ENCODE results near the gene BPIFB6.

BPIFB6 gene

DNA sequence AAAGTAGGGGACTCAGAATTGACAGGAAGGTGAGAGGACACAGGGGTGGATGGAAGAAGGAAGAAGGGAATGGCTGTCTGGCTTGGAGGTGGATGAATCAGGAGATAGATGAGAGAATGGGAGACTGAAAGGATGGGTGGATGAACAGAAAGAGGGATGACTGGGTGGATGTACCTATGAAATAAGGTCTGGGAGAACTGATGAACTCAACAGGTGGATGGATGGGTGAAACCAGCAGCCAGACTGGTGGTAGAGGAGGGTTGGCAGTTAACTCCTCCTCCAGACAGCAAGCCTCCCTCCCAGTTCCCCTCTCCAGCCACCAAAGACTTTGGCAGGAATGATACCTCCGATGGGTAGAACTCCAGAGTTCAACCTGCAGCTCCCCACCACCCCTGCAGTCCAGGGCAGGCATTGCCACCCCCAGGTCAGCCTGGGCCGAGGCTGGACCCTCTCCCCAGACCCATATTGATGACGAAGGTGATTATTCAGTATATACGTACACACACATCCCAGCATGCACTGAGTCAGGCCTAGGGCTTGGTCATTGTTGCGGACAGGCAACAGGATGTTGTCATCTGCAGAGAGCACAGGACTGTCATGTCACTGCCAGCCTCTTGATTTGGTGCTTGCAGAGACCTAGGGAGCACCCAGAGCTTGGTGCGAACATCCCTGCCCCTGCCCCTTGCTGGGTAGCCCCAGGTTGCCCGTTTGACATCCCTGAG lies 29.2 kb upstream of the BPIFB6 start:
- DNase-seq, result no peak

DNA sequence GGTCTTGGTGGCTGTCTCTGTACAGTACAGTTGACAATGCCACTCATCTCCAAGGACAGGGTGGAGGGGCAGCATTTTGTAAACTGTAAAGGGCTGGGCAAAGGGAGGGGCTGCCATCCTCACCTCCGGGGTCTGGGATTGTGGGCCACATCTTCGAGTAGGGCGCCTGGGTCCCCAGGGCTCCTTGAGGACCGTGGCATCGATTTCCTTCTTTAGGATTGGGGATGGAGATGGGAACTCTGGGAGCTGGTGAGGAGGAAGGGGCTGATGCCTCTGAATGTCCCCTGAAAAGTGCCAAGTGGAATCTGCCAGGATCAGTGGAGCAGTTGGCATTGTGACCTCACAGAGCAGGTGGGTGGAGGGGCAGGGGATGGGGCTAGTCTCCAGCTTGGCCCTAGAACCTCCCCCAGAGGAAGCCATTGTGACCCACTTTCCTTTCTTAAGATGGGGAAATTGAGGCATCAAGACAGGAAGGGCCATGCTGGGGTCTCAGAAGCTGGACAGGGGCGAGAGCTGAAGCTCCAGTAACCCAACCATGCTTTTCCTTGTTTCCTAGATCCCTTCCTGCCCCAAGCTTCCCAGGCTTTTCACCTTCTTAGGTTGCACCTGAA lies 27.2 kb upstream of the BPIFB6 start, which contains the start of gene SUN5:
Gene SUN5, minus strand, starts transcription at position 293 of the 611 bp plus-strand sequence. Its CDS starts 93 bp downstream, at position 200.
- DNase-seq, result no peak

DNA sequence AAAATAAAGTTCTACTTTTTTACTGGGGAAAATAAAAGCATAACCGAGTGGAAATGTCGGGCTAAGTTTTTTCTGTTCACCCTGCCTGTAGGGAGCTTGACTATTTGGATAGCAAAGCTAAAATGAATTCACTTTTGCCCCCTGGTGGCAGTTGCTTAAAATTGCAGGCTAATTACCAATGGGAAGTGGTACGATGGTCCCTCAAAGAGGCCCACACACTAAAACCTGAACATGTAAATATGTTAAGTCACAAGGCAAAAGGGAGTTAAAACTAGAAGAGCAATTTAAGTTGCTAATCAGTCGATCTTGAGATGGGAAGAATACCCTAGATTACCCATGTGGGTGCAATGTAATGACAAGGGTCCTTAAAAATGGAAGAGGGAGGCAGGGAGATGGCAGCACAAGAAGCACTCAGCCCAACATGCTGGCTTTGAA lies 26.3 kb upstream of the BPIFB6 start:
- no peak for DNase-seq

DNA sequence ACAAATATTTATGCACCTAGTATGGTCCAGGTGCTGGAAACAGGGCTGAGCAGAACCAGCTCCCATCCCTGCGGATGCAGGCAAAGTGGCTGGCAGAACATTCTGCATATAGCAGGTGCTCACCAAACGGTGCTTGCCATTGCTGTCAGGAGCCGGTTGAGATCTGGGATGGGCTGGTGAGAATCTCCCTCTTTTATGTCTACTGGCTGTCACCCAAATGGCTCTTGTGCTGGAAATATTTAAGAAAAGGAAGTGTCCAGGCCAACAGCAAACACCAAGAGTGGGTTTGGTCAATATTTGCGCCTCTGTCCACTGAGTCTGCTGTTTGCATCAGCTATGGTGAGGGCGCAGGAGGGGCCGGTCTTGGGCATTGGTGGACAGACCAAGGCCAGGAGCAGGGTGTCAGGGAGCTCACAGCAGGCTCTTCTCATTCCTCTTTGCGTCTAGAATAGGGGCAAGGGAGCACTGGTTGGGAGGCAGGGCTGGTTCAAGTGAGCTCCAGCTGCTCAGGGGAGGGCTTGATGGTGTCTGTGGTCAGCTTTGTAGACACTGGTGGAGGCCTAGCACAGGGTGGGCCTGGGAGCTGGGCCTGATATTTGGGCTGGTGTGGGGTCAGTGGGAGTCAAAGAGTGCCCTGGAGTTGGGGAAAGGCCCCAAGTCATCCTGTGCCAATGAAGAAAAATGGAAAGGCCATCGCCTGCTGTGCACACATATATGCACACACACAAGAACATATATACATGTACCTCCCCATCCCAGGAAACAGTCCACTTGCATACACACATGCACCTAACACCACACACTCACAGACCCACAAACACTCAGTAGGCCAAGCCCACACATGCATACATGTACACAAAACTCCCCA lies 25.3 kb upstream of the BPIFB6 start:
- no peak for DNase-seq

DNA sequence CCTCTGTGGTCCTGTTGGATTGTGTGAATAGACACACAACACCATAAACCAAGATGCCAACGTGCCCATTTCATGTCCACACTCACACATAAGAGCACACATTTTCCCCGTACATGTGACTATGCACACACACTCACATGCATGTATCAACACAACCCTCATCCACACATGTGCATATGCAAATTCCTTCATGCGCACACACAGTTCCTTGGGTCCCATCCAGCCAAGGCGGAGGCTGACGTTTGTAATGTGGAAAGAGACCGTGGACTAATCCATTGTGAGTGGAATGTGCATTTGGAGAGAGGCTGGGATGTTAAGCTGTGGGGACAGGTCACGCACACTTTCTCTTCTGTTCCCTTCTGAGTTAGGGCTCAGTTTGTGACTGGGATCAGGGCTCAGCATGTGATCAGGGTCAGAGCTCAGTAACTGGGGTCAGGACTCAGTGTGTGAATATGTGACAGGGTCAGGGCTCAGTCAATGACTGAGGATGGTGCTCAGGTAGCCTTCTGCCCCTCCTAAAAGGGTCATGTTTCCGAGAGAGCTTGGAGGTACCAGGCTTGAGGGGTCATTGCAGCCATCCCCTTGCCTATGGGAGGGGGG lies 24.6 kb upstream of the BPIFB6 start:
- no peak for DNase-seq

DNA sequence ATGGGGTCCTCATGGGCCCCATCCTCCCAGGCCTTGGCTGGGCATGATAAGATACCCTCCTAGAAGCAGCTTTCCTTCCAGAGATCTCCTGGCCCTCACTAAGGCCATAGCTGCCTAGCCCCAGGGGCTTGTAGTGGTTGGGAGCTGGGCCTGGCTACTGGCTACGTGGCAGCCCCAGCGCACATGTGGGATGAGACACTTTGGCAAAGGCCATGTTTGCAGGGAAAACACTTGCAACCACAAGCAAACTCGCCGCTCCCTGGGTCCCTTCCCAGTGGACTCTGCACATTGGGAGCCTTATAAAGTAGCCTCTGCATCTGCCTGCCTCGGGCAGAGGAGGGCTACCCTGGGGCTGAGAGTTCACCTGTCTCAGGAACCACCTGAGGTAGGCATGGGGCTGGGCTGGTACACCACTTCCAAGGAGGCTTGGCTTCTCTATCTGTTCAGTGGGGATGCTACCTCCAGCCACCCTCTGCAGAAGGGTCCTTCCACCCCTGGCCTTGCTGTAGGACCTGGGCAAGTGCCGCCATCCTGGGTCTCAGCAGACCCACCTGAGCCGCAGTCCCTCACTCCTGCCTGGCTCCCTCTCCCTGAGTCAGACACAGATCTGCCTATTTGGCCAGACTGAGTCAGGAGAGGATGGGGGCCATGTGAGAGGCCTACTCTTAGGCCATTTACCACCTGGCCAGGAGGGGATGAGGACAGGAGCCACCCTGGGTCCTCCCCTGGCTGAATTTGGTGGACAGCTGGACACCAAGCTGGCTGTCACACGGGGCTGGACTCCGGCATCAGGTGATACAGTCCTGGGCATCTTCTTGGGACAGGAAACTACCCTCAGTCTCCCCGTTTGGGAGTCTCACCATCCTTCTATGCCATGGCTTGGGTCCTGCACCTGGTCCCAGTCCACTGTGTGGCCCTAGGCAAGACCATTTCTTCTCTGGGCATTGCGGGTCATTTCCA lies 23.8 kb upstream of the BPIFB6 start, which contains the start of gene BPIFB2:
Gene BPIFB2, plus strand, starts transcription at position 329 of the 960 bp plus-strand sequence. CDS start 871 bp downstream, outside the sequence.
- no peak for DNase-seq

DNA sequence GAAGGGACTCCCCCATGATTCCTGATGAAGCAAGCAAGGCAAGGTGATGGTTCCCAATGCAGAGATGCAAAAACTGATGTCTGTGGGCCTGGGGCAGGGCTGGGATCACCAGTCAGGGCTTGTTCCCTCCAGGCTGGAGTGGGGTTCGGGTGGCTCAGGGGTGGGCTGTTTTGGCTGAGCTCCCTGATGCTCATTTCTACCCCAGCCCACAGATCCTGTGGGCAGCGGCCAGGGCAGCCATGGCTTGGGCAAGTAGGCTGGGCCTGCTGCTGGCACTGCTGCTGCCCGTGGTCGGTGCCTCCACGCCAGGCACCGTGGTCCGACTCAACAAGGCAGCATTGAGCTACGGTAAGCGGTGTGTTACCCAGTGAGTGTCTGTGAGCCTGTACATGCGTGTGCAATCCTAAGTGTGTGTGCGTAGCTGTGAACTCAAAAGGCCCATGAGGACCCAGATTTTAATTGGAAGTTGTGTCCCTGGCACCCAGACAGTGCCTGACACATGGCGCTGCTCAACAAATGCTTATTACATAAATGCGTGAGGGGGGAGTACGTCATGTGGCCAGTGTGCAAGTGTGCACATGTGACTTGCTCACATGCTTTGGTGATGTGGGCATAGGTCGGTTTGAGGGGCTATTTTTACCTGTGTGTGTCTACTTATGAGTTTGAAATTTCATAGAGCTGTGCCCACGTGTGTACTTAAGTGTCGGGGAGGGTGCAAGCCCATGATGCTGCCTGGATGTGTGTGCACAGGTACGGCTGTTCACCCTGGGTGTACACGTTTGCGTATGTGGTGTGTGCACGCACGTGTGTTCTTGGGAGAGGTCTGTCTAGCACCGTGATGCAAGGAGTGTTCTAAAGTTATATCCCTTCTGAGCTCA lies 22.9 kb upstream of the BPIFB6 start:
- no peak for DNase-seq

DNA sequence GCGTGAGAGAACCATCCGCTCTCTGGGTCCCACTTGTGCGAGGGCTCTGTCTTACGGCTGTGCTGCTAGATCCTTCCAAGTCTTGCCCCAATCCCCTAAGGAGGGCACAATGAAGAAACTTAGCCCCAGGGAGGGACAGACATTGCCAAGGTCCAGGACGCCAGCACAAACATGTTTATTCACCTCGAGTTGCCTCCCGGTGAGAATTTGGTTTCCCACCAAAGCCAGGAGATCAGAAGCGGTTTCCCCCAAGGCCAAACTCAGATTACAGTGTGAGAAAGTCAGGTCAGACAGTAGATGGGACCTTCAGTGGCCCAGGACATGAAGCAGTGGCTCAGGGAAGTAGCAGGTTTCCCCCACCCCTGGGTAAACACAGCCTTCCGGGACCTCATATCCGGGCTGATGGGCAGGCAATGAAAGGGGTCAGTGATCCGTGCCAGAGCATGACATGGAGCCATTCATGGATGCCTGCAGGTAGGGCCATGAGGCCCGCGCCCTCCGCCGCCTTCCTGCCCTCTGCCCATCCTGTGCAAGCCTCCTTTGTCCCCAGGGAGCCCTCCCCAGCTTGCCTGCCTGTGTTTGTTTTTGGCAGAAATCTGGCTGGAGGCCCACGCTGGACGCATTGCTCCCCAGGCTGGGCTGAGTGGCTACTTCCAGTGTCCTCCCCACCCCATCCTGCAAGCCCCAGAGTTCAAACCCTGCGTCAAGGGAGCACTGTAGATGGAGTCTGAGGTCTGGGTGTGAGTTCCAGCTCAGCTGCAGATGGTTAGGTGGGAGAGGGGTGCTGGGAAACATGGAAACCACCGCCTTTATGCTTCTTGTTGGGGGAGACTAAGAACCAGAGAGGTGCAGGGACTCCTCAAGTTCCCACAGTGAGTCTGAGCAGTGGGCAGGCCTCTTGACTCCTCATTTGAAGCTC lies 22.0 kb upstream of the BPIFB6 start:
- peak; percentile 80 for DNase-seq

DNA sequence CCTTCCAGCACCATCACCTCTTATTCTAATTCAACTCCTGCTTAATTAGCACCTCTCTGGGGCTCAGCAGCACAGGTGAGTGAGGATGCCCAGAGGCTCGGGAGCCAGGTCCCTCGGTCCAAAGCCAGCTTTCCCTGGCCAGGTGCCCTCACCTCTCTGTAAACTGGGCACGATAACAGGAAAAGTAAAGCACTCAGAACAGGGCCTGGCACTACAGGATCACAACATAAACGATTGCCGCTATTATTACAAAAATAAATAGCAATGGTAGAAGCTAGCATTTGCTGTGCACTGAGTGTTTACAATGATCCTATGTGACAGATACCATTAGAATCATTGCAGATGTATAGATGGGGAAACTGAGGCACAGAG lies 21.3 kb upstream of the BPIFB6 start:
- no peak for DNase-seq

DNA sequence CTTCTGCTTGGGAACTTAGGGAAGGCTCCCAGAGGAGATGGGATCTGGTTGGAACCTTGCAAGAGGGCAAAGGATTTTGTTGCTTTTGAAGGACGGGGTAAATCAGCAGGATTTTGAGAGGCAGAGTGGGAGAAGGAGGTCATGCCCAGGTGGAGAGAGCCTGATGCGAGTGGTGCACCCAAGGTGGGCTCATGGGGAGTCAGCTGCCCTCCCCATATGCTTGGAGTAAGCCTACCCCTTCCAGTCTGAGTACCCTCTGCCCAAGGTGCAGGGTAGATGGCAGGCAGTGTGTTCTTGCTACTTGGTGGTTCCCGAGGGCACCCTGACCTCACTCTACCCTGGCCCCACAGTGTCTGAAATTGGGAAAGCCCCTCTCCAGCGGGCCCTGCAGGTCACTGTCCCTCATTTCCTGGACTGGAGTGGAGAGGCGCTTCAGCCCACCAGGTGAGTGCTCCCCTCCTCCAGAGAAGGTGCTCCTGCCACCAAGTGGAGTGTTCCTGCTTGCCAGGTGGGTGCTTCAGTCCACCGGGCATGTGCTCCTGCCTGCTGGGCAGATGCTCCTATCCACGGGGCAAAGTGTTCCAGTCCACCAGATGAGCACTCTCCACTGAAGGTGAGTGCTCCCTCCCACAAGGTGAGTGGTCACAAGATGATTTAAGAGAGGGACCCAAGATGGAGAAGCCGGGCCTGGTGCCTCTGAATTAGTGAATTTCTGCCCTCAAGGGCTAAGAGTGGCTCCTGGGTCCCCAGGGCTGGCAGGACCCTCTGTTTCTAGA lies 20.6 kb upstream of the BPIFB6 start:
- no peak for DNase-seq

DNA sequence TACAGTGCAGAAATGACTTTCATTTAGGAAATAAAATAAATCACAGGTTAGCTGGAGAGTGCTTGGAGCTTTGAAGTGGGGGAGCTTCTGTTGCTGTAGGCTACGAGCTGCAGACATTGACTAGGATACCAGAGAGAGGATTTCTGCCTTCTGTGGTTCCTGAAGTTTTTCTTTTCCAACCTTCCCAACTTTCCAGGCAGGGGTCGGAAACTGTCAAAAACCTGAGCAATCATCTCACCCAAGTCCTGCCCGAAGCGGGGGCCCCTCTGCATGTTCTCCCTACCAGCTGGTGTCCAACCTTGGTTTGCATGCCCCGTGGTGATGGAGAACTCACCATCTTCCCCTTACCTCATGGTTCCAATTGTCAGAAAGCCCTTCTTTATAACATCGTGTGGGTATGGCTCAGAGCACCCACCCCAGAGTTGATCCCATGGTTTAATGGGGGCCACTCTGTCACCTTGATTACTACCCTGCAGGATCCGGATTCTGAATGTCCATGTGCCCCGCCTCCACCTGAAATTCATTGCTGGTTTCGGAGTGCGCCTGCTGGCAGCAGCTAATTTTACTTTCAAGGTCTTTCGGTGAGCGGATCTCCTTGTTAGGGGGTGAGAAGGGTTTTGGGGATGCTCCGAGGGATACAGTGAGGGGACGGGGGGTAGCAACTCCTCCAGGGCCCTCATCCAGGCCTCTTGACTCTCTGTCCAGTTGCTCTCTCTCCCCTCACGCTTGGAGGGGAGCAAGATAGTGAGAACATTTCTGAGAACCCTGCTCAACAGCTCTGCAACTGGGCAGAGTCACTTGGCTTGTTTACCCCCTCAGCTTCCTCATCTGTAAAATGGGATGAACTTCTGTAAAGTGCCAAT lies 18.9 kb upstream of the BPIFB6 start:
- DNase-seq, result no peak

DNA sequence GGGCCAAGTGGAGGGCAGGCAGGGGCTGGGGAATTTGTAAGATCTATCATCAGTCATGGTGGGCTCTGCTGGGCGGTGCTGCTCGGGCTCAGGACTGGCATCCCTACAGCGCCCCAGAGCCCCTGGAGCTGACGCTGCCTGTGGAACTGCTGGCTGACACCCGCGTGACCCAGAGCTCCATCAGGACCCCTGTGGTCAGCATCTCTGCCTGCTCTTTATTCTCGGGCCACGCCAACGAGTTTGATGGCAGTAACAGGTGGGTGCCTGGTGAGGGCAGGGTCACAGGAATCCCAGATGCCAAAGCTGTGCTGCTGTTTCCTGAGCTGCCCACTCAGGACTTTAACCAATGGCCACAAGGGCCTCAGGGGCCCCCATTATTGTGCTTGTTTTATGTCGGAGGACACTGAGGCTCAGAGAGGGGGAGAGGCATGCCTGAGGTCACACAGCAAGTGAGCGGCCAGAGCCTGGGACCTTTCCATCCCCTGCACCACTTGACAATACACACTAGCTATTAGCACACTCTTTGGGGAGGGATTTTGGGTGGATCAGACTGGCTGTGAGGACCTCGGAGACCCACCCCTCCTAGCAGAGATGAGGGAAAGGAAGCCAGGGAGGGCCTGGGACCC lies 17.6 kb upstream of the BPIFB6 start:
- no peak for DNase-seq

DNA sequence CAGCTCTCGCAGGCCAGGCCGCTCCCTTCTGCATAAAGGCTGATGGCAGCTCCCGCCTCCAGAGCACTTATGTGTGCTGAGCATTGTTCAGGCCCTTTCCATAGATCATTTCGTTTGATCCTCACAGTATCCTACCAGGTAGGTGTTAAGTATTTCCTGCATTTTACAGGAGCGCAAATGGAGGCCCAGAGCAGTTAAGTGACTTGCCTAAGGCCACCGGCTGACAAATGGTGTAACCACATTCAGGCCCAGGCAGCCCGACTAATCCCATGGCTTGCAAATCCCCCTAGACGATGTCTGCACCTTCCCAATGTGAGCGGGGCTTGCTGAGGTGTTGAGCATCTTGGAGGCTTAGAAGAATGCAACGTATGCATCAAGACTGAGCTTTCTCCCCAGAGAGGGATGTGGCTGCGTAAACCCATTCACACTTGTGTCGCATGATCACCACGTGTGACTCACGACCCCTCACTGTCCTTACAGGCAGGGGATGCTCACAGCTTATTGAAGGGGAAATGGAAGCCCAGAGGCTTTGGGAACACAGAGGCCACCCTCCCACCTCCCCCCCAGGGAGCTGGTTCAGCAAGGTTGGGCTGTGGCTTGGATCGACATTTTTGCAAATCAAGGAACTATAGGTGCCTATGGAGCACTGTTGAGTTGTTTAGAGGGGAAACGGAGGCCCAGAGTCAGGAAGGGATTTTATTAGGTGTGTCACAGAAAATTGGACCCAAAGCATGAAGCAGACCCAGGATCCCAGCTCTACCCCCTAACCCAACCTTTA lies 16.9 kb upstream of the BPIFB6 start:
- no peak for DNase-seq

DNA sequence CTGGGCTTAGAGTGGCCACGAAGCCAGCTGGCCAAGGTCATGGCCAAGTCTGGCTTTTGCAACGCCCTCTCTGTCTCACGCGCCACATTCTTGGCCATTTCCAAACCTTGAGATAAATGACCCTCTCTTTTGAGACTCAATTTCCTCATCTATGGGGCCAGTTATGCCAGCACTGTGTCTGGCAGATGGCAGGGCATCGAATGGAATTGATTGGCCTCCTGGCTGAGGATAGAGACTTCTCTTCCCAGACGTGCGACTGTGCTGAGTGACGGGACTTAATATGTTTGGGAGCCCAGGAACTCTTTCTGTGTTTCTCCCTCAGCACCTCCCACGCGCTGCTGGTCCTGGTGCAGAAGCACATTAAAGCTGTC lies 16.3 kb upstream of the BPIFB6 start:
- no peak for DNase-seq

DNA sequence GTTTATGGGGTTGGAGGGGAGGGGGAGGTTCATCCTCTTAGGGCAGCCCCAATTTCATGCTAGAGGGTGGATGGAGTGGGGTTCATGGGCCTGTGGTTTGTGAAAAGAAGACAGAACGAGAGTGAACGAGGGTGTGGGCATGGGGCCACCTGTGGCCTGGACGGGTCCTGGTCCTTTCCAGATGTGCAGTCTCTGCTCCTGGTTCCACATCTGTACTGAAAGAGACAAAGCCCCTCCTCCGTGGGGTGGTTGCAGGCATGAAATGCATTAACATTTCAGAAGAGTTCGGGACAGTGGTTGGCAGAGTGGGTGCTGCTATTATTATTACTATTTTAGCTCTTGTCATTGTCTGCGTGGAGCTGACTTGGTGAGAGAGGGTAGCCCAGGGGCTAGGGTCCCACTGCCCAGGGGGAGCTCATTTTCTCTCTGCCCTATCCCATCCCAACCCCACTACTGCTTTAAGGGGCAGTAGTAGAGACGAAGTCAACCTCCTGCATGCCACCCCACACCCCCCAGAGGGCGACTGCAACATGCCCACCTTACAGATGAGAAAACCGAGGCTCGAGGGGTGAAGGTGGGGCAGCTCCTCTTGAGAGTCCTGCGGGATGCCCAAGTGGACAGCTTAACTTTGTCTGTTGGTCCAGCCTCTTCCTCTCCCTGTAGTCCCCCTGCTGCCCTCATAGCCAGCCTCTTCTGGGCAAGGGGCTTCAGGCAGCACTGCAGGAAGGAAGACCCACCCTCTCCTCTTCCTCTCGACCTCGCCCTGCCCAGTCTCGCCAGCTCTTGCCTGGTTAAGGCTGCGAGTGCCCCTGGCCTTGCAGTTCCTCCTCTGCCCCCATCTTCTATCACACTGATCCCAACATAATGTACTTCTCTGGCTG lies 15.5 kb upstream of the BPIFB6 start:
- DNase-seq, result no peak
